Spleen (tissue), 11 donors: ENCODE results near the gene KMT2D. TPM values are rescaled to one million over a fixed set of nuclear protein-coding genes. Genes with fewer than 3 reads are reported as not detected.
"Not testable (repeated sequence)": the region's sequence is repeated elsewhere in the genome, so short reads cannot be mapped to it uniquely, and the experiment has no call there.

Source experiments
- DNase-seq: peaks from one replicate; pipeline ENCODE4 v3.0.0-alpha.2; 2020
- H3K27ac ChIP-seq, 8 donors: fragments of 200-600 bp; sonication (generic) in 7 of 8; 1 replicate in 4 of 8; 2 replicates in 4 of 8; pipeline versions ENCODE4 v1.5.0 to v1.8.0; 2016 to 2021; ENCODE audit warnings: inconsistent platforms in 4 of 8, mild to moderate bottlenecking in 4 of 8, moderate library complexity in 1 of 8
- H3K27me3 ChIP-seq, 7 donors: fragments of 200-600 bp; sonication (generic) in 6 of 7; replicated peaks in 1 of 7; 1 replicate in 4 of 7; 2 replicates in 3 of 7; pipeline versions ENCODE4 v1.5.0 to v1.8.0; 2016 to 2021; ENCODE audit warnings: inconsistent platforms in 3 of 7, mild to moderate bottlenecking in 1 of 7
- H3K36me3 ChIP-seq, 6 donors: fragments of 200-600 bp; sonication (generic) in 5 of 6; 1 replicate in 4 of 6; 2 replicates in 2 of 6; pipeline versions ENCODE4 v1.5.0 to v1.8.0; 2016 to 2021; ENCODE audit warnings: inconsistent platforms in 2 of 6
- H3K4me1 ChIP-seq, 6 donors: fragments of 200-600 bp; sonication (generic) in 5 of 6; 1 replicate in 3 of 6; 2 replicates in 3 of 6; pipeline versions ENCODE4 v1.5.0 to v1.8.0; 2016 to 2021; ENCODE audit warnings: inconsistent platforms in 3 of 6
- H3K4me3 ChIP-seq, 8 donors: fragments of 200-600 bp; sonication (generic) in 7 of 8; 1 replicate in 4 of 8; 2 replicates in 4 of 8; pipeline versions ENCODE4 v1.5.0 to v1.8.0; 2016 to 2021; ENCODE audit warnings: inconsistent platforms in 4 of 8, mild to moderate bottlenecking in 4 of 8, moderate library complexity in 2 of 8
- H3K9me3 ChIP-seq, 8 donors: fragments of 200-600 bp; sonication (generic) in 7 of 8; 1 replicate in 4 of 8; 2 replicates in 4 of 8; pipeline versions ENCODE4 v1.5.0 to v1.8.0; 2016 to 2021; ENCODE audit warnings: inconsistent platforms in 4 of 8
- CTCF ChIP-seq, 11 experiments: fragments of 200-600 bp in 7 of 11; fragments of 450-650 bp in 4 of 11; sonication (generic) in 4 of 11; IDR thresholded peaks in 8 of 11; conservative IDR thresholded peaks in 3 of 11; 1 replicate in 7 of 11; 2 replicates in 4 of 11; pipeline versions ENCODE4 v1.4.0 to v1.8.0; 2016 to 2021; ENCODE audit warnings: antibody characterized with exemption in 11 of 11, inconsistent platforms in 4 of 11, mild to moderate bottlenecking in 1 of 11
- POLR2A ChIP-seq, 3 donors: fragments of 450-650 bp; IDR thresholded peaks; one replicate each; pipeline ENCODE4 v1.5.1; 2017; ENCODE audit warnings: antibody characterized with exemption in 3 of 3, mild to moderate bottlenecking in 1 of 3
- POLR2AphosphoS5 ChIP-seq, 3 donors: sonication (generic); formaldehyde crosslinking; IDR thresholded peaks; one replicate each; pipeline ENCODE4 v1.5.1; 2017; ENCODE audit warnings: antibody characterized with exemption in 3 of 3
- WGBS, 5 donors: extraction: QIAGEN DNeasy Blood & Tissue Kit in 3 of 5; methylation state at CpG; one replicate each; pipeline versions ENCODE4 v1.1.5 to v1.1.7; 2013 to 2018; 5-methylcytosine and 5-hydroxymethylcytosine counted together
- intact Hi-C: fragments of 100-400 bp; cut with DNase I; formaldehyde crosslinking; loops from one replicate; pipeline ENCODE4 v1.15.0; 2023; ENCODE audit warnings: low total_unique reads
- polyA plus RNA-seq, 3 donors: library from polyadenylated mRNA; stranded (reverse); fragments of 200-250 nt; gene quantifications; one replicate each; pipeline ENCODE4 v1.2.1, GENCODE V29; 2013
- total RNA-seq, 7 donors: library from RNA; depleted of rRNA in 3 of 7; stranded (reverse); fragments of >200 nt in 3 of 7; fragmentation: NEBNext Ultra II Directional in 4 of 7; extraction: Animal tissue kit (Norgen Biotek cat#: 25700) in 4 of 7; gene quantifications; one replicate each; pipeline versions ENCODE4 v1.1.0 to v1.2.1, GENCODE V29; 2016 to 2021
- donor health status: healthy with polysubstance abuse.
- donor health status: DM: no; HTN: no; CAD: no; lungs with moderate emphysema.
- donor health status: DM: no; HTN: no; CAD: no.
- donor health status: Bipolar disorder and iron deficiency.
- donor health status: healthy.
- donor health status: DM: no; HTN: no; CAD: no.
- donor health status: DM: yes; HTN: yes; CAD: no.

The KMT2D gene
- total and polyA plus RNA-seq, 10 donors: 5.1 to 172 (median 140) TPM

GRCh38 chr12:49066120-49066519 is 5.5 kb upstream of the KMT2D start:
- Histone ChIP-seq H3K27ac (no peak overlapping the region), H3K4me1 (peaks cover 10 to 47% (median 31%) of the 10 kb centered on the region in 6 donors), H3K27me3 (no peaks in the 10 kb centered on the region), H3K36me3 (peaks cover 0 to 9% (median 0%) of the 10 kb centered on the region in 6 donors), H3K4me3 (no peak overlapping the region), H3K9me3 (no peaks in the 10 kb centered on the region)
- no peak for TF ChIP-seq CTCF (IDR thresholded peaks at IDR 0.05 in 8 of 11, conservative IDR thresholded peaks at IDR 0.05 in 3 of 11)
- TF ChIP-seq POLR2A (IDR thresholded peaks at IDR 0.05): no peak
- TF ChIP-seq POLR2AphosphoS5 (IDR thresholded peaks at IDR 0.05): no peak
- WGBS, 5 donors: 80 to 92% (median 86%) methylated on average over 4 of the region's 4 CpGs
- intact Hi-C loops: loop anchor here (10.0 kb wide), 1 partner anchor 59 kb away; no protein-coding TSS in a partner anchor
- no peak for DNase-seq

- Histone ChIP-seq H3K27me3 (no peaks in the 10 kb centered on the region), H3K4me1 (peaks cover 10 to 41% (median 28%) of the 10 kb centered on the region in 6 donors), H3K36me3 (peaks cover 0 to 9% (median 0%) of the 10 kb centered on the region in 6 donors), H3K9me3 (no peaks in the 10 kb centered on the region), H3K4me3 (no peak overlapping the region), H3K27ac (no peak overlapping the region)
- intact Hi-C loops: loop anchor here (10.0 kb wide), 1 partner anchor 60 kb away; no protein-coding TSS in a partner anchor
- WGBS, 5 donors: 94 to 99% (median 97%) methylated on average over 5 of the region's 5 CpGs
- DNase-seq: no peak
- TF ChIP-seq CTCF (IDR thresholded peaks at IDR 0.05 in 8 of 11, conservative IDR thresholded peaks at IDR 0.05 in 3 of 11): no peak
- no peak for TF ChIP-seq POLR2A (IDR thresholded peaks at IDR 0.05)
- TF ChIP-seq POLR2AphosphoS5 (IDR thresholded peaks at IDR 0.05): no peak
Observed at GRCh38 chr12:49064767-49065152, 4.2 kb upstream of the KMT2D start.

- intact Hi-C loops: loop anchor here (10.0 kb wide), 1 partner anchor 63 kb away; no protein-coding TSS in a partner anchor
- not testable (repeated sequence) for H3K27ac ChIP-seq, H3K9me3 ChIP-seq, H3K36me3 ChIP-seq, H3K27me3 ChIP-seq, H3K4me3 ChIP-seq, DNase-seq
- peaks cover 15 to 56% (median 40%) of the 10 kb centered on the region in 6 donors for H3K4me1 ChIP-seq
- 92 to 95% (median 93%) methylated on average over 17 of the region's 17 CpGs for WGBS, 5 donors
Observed at GRCh38 chr12:49061916-49062315, 1.3 kb upstream of the KMT2D start.

GRCh38 chr12:49061157-49061650 is 610 bp upstream of the KMT2D start:
- no peak for DNase-seq

More at GRCh38 chr12:49061157-49061650, 610 bp upstream of the KMT2D start:
- Histone ChIP-seq H3K27me3 (no peaks in the 10 kb centered on the region), H3K36me3 (peaks cover 0 to 9% (median 0%) of the 10 kb centered on the region in 6 donors), H3K9me3 (no peaks in the 10 kb centered on the region), H3K4me1 (peaks cover 23 to 63% (median 47%) of the 10 kb centered on the region in 6 donors), H3K4me3 (peak overlapping the region; percentile 83 to 97 (median 93)), H3K27ac (peak overlapping the region; percentile 92 to 100 (median 97))
- TF ChIP-seq CTCF (IDR thresholded peaks at IDR 0.05 in 8 of 11, conservative IDR thresholded peaks at IDR 0.05 in 3 of 11): no peak
- TF ChIP-seq POLR2AphosphoS5 (IDR thresholded peaks at IDR 0.05): no peak
- TF ChIP-seq POLR2A (IDR thresholded peaks at IDR 0.05): no peak
- WGBS, 5 donors: 8 to 14% (median 11%) methylated on average over 12 to 16 of the region's 16 CpGs
- intact Hi-C loops: loop anchor here (10.0 kb wide), 1 partner anchor 64 kb away; no protein-coding TSS in a partner anchor
